ENCODE measurements around the gene EBPL. TPM values are rescaled to one million over a fixed set of nuclear protein-coding genes. Genes with fewer than 3 reads are reported as not detected.

The EBPL gene
- polyA plus RNA-seq, 3 donors = 10.2 to 29.4 (median 27.3) TPM

DNA sequence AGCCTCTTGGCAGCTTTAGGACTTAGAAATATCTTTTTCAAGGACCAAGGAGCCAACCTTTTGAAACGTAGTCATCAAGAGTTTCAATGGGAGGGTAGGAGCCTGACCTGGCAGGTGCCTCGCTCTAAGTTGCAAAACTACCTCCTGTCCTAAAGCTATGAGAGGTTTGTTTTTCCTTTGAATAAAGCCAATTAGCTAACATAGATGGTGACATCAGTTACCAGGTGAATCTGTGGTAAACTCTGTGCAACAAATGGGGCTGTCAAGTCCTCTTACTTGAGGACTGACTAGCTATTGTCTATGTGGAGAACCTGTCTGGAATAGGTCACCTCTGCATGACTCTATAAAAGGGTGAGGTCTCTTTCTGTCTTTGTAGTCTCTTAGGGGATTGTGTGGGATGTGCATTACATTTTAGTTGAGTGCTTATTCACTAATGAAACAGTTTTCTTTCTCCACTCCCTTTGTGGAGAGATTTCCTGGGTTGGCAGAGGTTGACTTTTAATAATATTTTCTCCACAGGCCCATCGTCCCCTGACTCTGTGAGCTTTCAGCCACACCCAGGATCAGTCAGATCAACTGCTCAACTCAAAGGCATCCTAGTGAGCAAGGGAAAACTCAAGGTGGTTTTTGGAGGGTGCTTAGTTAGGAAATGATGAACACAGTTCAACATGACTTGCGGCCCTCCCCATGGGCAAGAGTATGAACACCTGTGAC, 53.1 kb downstream of the EBPL start:
- H3K9ac ChIP-seq (ENCODE audit: insufficient read depth, low read length, poor library complexity, severe bottlenecking) = no peak overlapping the region
- peaks cover 49% of the 10 kb centered on the region for H3K79me2 ChIP-seq (ENCODE audit: insufficient read depth, low read length)
- TF ChIP-seq, protein P1, sequence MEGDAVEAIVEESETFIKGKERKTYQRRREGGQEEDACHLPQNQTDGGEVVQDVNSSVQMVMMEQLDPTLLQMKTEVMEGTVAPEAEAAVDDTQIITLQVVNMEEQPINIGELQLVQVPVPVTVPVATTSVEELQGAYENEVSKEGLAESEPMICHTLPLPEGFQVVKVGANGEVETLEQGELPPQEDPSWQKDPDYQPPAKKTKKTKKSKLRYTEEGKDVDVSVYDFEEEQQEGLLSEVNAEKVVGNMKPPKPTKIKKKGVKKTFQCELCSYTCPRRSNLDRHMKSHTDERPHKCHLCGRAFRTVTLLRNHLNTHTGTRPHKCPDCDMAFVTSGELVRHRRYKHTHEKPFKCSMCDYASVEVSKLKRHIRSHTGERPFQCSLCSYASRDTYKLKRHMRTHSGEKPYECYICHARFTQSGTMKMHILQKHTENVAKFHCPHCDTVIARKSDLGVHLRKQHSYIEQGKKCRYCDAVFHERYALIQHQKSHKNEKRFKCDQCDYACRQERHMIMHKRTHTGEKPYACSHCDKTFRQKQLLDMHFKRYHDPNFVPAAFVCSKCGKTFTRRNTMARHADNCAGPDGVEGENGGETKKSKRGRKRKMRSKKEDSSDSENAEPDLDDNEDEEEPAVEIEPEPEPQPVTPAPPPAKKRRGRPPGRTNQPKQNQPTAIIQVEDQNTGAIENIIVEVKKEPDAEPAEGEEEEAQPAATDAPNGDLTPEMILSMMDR (IDR thresholded peaks at IDR 0.05) = no peak
- peaks cover 74% of the 10 kb centered on the region for H3K4me1 Mint-ChIP-seq
- intact Hi-C loops (cut with micrococcal nuclease) = no loop called here
- DNase-seq = no peak
- H3K27ac Mint-ChIP-seq = peak overlapping the region in 4 of 7 donors; percentile 8 to 73 (median 40)
- H3K36me3 ChIP-seq (replicated peaks in 1 of 2; ENCODE audit: control insufficient read depth in 1 of 2, insufficient read depth in 2 of 2, low read length in 2 of 2) = peaks cover 2 to 15% of the 10 kb centered on the region in 2 donors
- no peak overlapping the region for H3K4me3 ChIP-seq (replicated peaks in 1 of 3; ENCODE audit: low read depth in 2 of 3, low read length in 3 of 3)
- H3K4me2 ChIP-seq (replicated peaks; ENCODE audit: extremely low read depth, low read length, poor library complexity, severe bottlenecking) = no peak overlapping the region
- H2AFZ ChIP-seq (ENCODE audit: insufficient read depth, low read depth, low read length, poor library complexity, severe bottlenecking) = no peak overlapping the region
- peak overlapping the region in 1 of 2 donors; percentile 29 for H3K27ac ChIP-seq (ENCODE audit: low read depth in 1 of 2, low read length in 2 of 2)
- H3K9me3 ChIP-seq (replicated peaks in 1 of 2; ENCODE audit: control insufficient read depth in 1 of 2, insufficient read depth in 1 of 2, low read length in 2 of 2) = no peaks in the 10 kb centered on the region
- WGBS (ENCODE audit: insufficient coverage) = 80% methylated on average over 1 of the region's 4 CpGs
- peaks cover 66 to 77% of the 10 kb centered on the region in 2 donors for H3K4me1 ChIP-seq (ENCODE audit: control insufficient read depth in 1 of 2, insufficient read depth in 2 of 2, low read length in 2 of 2)
- H3K27me3 ChIP-seq (ENCODE audit: control insufficient read depth in 2 of 2, insufficient read depth in 2 of 2, low read length in 2 of 2) = no peaks in the 10 kb centered on the region
- H3K4me3 Mint-ChIP-seq = no peak overlapping the region
- peaks cover 0 to 1% (median 0%) of the 10 kb centered on the region in 7 donors for H3K9me3 Mint-ChIP-seq
- peaks cover 9% of the 10 kb centered on the region for H4K20me1 ChIP-seq (ENCODE audit: insufficient read depth, low read length)
- H3K36me3 Mint-ChIP-seq = peaks cover 17 to 41% of the 10 kb centered on the region in 2 donors
- no peaks in the 10 kb centered on the region for H3K27me3 Mint-ChIP-seq (ENCODE audit: low read depth in 3 of 3)

- no peaks in the 10 kb centered on the region for H3K9me3 Mint-ChIP-seq
- Histone ChIP-seq H3K9ac (ENCODE audit: insufficient read depth, low read length, poor library complexity, severe bottlenecking) (no peak overlapping the region), H3K27me3 (ENCODE audit: control insufficient read depth in 2 of 2, insufficient read depth in 2 of 2, low read length in 2 of 2) (no peaks in the 10 kb centered on the region), H3K9me3 (replicated peaks in 1 of 2; ENCODE audit: control insufficient read depth in 1 of 2, insufficient read depth in 1 of 2, low read length in 2 of 2) (no peaks in the 10 kb centered on the region), H3K4me1 (ENCODE audit: control insufficient read depth in 1 of 2, insufficient read depth in 2 of 2, low read length in 2 of 2) (peaks cover 70 to 76% of the 10 kb centered on the region in 2 donors), H3K27ac (ENCODE audit: low read depth in 1 of 2, low read length in 2 of 2) (peak overlapping the region in 1 of 2 donors; percentile 80), H3K36me3 (replicated peaks in 1 of 2; ENCODE audit: control insufficient read depth in 1 of 2, insufficient read depth in 2 of 2, low read length in 2 of 2) (peaks cover 2 to 19% of the 10 kb centered on the region in 2 donors), H4K20me1 (ENCODE audit: insufficient read depth, low read length) (peaks cover 21% of the 10 kb centered on the region), H3K4me3 (replicated peaks in 1 of 3; ENCODE audit: low read depth in 2 of 3, low read length in 3 of 3) (peak overlapping the region in 1 of 3 experiments; percentile 67), H3K4me2 (replicated peaks; ENCODE audit: extremely low read depth, low read length, poor library complexity, severe bottlenecking) (peak overlapping the region; percentile 69), H2AFZ (ENCODE audit: insufficient read depth, low read depth, low read length, poor library complexity, severe bottlenecking) (no peak overlapping the region), H3K79me2 (ENCODE audit: insufficient read depth, low read length) (peaks cover 63% of the 10 kb centered on the region)
- H3K27ac Mint-ChIP-seq = peak overlapping the region in 5 of 7 donors; percentile 72 to 83 (median 79)
- peaks cover 79% of the 10 kb centered on the region for H3K4me1 Mint-ChIP-seq
- no peaks in the 10 kb centered on the region for H3K27me3 Mint-ChIP-seq (ENCODE audit: low read depth in 3 of 3)
- no peak for DNase-seq
- 92% methylated on average over 2 of the region's 5 CpGs for WGBS (ENCODE audit: insufficient coverage)
- peak overlapping the region in 1 of 2 donors; percentile 83 for H3K4me3 Mint-ChIP-seq
- TF ChIP-seq, protein P1 (IDR thresholded peaks at IDR 0.05) = no peak
- intact Hi-C loops (cut with micrococcal nuclease) = no loop called here
- H3K36me3 Mint-ChIP-seq = peaks cover 27 to 51% of the 10 kb centered on the region in 2 donors
Observed at GRCh38 chr13:49636705-49637104, 54.6 kb downstream of the EBPL start.

Measured in CD14-positive monocyte (primary cell).